ENCODE data around the gene PPP1R3G.

Gene PPP1R3G

DNA sequence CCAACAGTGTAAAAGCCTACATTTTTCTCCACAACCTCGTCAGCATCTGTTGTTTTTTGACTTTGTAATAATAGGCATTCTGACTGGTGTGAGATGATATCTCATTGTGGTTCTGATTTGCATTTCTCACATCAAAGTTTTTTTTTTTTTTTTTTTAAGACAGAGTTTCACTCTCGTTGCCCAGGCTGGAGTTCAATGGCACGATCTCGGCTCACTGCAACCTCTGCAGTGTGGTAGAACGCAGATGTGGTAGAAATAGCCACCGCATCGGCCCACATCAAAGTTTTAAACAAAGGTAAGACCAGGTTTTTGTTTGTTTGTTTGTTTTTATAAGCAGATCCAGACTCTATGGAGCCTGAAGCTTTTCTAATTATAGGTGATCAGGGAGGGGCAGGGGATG lies 12.7 kb upstream of the PPP1R3G start:
- DNase-seq: no peak

DNA sequence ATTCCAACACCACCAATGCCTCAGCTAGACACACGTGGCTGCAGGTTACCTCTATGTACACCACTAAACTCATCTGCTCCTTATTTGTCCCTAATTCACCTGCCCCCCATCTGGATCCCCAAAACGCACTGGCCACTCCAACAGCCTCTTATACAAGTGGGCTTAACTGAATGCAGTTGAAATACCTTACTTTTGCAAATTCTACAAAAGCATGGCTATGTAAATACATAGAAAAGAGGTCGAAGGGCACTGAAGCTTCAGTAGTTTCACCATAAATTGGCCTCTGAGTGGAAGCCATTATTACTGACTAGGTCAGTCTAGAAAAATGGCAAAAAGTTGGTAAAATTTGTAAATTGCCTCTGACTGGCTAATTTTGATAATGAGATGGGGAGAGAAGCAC lies 11.1 kb upstream of the PPP1R3G start:
- DNase-seq: no peak

DNA sequence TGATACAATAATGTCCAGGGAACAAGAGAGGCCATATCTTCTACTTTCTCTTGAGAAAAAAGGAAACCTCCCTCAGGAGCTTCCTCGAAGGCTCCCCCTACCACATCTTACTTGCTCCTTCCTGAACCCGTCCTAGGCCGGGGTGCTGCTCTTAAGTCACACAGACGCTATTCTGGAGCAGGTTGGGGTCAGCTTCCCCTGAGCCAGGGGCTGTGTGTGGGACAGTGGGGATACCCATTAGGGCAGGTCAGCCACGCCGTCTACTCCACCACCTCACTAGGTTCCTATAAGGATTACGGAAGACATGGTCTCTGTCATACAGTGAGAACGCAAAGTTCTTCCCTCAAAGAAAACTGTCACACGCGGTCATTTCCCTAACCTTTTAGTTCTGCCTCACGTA lies 8.2 kb upstream of the PPP1R3G start:
- no peak for DNase-seq

DNA sequence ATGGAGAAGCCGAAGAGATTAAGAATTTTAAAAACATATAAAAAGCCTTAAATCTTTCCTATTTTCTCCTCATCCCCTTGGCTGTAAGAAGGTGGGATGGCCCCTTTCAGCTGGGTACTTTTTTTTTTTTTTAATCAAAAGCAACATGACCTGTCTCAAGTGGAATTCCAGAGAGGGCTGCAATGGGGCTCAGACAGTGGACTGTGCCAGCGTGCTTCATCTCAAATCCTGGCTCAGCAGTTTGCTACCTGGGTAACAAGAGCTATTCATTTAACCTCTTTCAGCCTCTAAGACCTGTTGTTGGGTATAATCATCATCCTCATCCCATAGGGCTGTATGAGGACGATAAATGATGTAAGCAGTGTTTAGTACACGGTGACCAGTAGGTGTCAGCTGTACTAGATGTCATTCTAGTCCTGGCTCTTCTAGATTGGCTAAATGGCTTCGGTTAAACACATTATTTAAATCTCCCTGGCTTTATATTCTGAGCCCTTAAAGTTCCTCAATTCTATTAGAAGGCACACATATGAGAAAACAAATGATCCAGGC lies 6.9 kb upstream of the PPP1R3G start:
- DNase-seq: no peak

- DNase-seq: no peak
Observed at GRCh38 chr6:5079692-5080091, 5.4 kb upstream of the PPP1R3G start.

DNA sequence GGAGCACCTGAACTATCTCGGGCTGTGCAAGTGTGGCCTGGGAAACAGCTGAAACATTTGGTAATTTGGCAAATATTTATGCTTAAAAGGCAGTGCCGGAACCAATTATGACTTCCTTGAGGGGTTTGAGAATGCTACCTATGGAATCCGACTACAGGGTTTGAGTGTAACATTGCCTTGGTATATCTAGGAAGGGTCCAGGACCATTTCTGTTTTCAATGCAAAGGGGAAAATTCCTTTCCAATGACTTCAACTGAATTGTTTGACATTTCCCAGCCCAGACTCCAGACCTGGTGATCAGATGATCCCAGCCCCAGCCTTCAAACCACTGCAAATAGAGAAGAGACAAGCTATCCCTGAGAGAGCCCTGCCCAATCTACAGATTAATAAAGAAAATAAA lies 4.6 kb upstream of the PPP1R3G start:
- no peak for DNase-seq

GRCh38 chr6:5081182-5081581 lies 4.0 kb upstream of the PPP1R3G start:
- DNase-seq: no peak

- DNase-seq: no peak
Observed at GRCh38 chr6:5081955-5082354, 3.2 kb upstream of the PPP1R3G start.

DNA sequence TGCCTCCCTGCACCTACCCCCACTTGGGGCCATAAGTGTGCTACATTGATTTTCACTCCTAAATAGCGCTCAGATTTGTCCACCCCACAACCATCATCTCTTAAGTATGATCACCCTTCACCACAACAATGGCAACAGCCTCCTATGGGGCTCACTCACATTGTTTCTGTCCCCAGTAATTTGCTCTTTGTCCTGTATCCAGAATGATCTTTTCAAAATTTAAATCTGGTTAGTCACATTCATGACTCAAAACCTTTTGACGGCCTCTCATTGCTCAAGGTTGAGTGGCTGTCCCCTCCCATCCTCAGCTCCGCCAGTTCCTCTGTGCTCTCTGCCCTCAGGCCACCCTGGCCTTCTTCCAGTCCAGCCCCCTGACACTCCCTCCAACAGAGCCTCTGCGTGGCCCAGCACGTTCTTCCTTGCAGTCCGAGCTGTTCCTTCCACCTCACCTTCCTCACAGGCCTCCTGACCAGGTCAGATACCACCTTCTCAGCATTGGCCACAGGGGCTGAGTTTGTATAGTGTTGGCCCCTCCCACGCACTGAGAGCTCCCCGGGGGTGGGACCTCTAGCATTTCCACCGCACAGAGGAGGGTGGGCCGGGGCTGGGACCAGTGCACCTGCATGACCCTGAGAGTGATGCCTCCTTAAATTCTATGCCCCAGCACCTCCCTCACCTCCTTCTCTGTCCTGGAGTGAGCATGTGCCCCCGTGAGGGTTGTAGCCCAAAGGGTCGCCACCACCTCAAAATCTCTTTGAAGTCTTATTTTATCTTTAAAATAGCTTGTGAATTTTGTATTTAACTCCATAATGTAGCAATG lies 2.4 kb upstream of the PPP1R3G start:
- DNase-seq: peak; percentile 77

GRCh38 chr6:5083307-5083583 lies 1.9 kb upstream of the PPP1R3G start:
- DNase-seq: no peak

GRCh38 chr6:5083813-5084359 lies 1.3 kb upstream of the PPP1R3G start:
- DNase-seq: no peak

DNA sequence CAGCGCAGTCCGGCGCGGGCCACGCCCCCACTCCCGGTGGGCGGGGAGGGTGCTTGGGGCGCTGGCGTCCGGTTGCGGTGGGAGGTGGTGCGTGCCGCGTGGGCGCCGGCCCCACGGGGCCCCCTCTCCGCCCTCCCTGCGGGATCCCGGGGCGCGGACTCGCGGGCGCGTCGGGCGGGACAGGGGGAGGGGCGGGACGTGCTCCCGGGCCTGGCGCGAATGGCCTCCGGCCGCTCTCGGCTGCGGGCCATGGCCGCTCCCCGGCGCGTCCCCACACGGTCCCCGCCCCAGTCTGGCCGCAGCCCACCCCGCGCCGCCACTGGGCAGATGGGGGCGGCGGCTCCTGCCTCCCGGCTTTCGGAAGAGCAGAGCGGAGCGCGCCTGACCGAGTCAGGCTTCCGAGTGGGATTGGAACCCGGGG lies 771 bp upstream of the PPP1R3G start:
- DNase-seq: no peak

- peak; percentile 26 for DNase-seq
Observed at GRCh38 chr6:5085648-5086293, 630 bp downstream of the PPP1R3G start.

- no peak for DNase-seq
Observed at GRCh38 chr6:5086294-5086890, 1.3 kb downstream of the PPP1R3G start.

DNA sequence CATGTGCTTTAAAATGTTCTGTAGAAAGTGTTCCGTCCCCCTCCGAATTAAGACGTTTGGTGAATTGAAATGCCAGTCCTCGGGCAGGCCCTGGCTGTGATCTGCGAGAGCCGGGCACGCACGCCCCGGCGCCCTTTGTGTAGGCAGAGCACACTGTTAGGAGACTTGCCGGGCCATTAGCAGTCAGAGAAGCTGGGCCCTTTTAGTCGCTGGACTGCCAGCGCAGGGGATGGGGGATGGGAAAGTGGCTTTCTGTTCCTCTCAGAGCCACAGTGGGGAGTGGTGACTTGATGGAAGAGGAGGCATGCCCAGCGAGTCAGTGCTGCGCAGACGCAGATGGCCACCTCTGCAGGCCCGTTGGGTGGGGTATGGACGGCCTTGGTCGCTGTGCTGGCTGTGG lies 2.2 kb downstream of the PPP1R3G start:
- no peak for DNase-seq

GRCh38 chr6:5088780-5089179 lies 3.6 kb downstream of the PPP1R3G start:
- DNase-seq: no peak

GRCh38 chr6:5089481-5090438 lies 4.6 kb downstream of the PPP1R3G start:
- DNase-seq: no peak

- DNase-seq: no peak
Observed at GRCh38 chr6:5090603-5091002, 5.5 kb downstream of the PPP1R3G start.

GRCh38 chr6:5091210-5092069 lies 6.3 kb downstream of the PPP1R3G start:
- no peak for DNase-seq

GRCh38 chr6:5093231-5094015 lies 8.3 kb downstream of the PPP1R3G start:
- DNase-seq: no peak
